KMS-11 (cell line): ENCODE results near the gene TSPYL2.

ENCODE experiments used
- H2AFZ ChIP-seq: fragments of 200-600 bp; sonication (generic); 2 replicates; pipeline ENCODE4 v1.6.1; 2016; ENCODE audit warnings: antibody characterized with exemption, mixed run types, low read depth
- H3K27ac ChIP-seq: fragments of 200-600 bp; sonication (generic); 2 replicates; pipeline ENCODE4 v1.6.1; 2016; ENCODE audit warnings: mild to moderate bottlenecking, mixed run types
- H3K27me3 ChIP-seq: fragments of 200-600 bp; sonication (generic); 2 replicates; pipeline ENCODE4 v1.6.1; 2017; ENCODE audit warnings: mild to moderate bottlenecking, low read depth, mixed run types, moderate library complexity; ENCODE audit not compliant: insufficient read depth
- H3K36me3 ChIP-seq: fragments of 200-600 bp; sonication (generic); 2 replicates; pipeline ENCODE4 v1.6.1; 2017; ENCODE audit warnings: mild to moderate bottlenecking, mixed run types; ENCODE audit not compliant: insufficient read depth
- H3K4me1 ChIP-seq: fragments of 200-600 bp; sonication (generic); 2 replicates; pipeline ENCODE4 v1.6.1; 2016; ENCODE audit warnings: mild to moderate bottlenecking, low read depth, mixed run types; ENCODE audit not compliant: poor library complexity, severe bottlenecking
- H3K4me2 ChIP-seq: fragments of 200-600 bp; sonication (generic); 2 replicates; pipeline ENCODE4 v1.7.0; 2016; ENCODE audit warnings: mild to moderate bottlenecking, mixed run types
- H3K4me3 ChIP-seq: fragments of 200-600 bp; sonication (generic); IDR thresholded peaks from 2 replicates; pipeline ENCODE4 v1.6.1; 2017; ENCODE audit warnings: low read depth, low read length, mixed read lengths; ENCODE audit not compliant: insufficient read depth
- H3K79me2 ChIP-seq: fragments of 200-600 bp; sonication (generic); 2 replicates; pipeline ENCODE4 v1.6.1; 2016; ENCODE audit warnings: low read depth, mixed run types; ENCODE audit not compliant: insufficient read depth
- H3K9ac ChIP-seq: fragments of 200-600 bp; sonication (generic); 2 replicates; pipeline ENCODE4 v1.6.1; 2016; ENCODE audit warnings: mild to moderate bottlenecking, mixed run types
- H4K20me1 ChIP-seq: fragments of 200-600 bp; sonication (generic); 2 replicates; pipeline ENCODE4 v1.6.1; 2016; ENCODE audit warnings: mild to moderate bottlenecking, mixed run types; ENCODE audit not compliant: insufficient read depth
- CTCF ChIP-seq: fragments of 200-600 bp; sonication (generic); conservative IDR thresholded peaks from 2 replicates; pipeline ENCODE4 v1.6.1; 2017; ENCODE audit warnings: low read depth, mild to moderate bottlenecking, antibody characterized with exemption, low read length, moderate library complexity, mixed read lengths

TSPYL2 gene

GRCh38 chrX:53071604-53072417 is 10.4 kb upstream of the TSPYL2 start:
- Histone ChIP-seq H3K27ac (peak overlapping the region; percentile 78), H3K4me3 (no peak overlapping the region), H3K36me3 (no peaks in the 10 kb centered on the region), H2AFZ (peak overlapping the region; percentile 90), H3K27me3 (no peaks in the 10 kb centered on the region), H3K79me2 (no peaks in the 10 kb centered on the region), H3K4me1 (no peaks in the 10 kb centered on the region), H4K20me1 (no peaks in the 10 kb centered on the region), H3K9ac (peak overlapping the region; percentile 66; the same call in 1 of the 2 replicates), H3K4me2 (peak overlapping the region; percentile 93)
- peak; percentile 75 for TF ChIP-seq CTCF

- H4K20me1 ChIP-seq, result no peaks in the 10 kb centered on the region
- no peaks in the 10 kb centered on the region for H3K79me2 ChIP-seq
- H3K9ac ChIP-seq, result peak overlapping the region; percentile 66; the same call in 1 of the 2 replicates
- H3K4me3 ChIP-seq, result no peak overlapping the region
- H3K36me3 ChIP-seq, result no peaks in the 10 kb centered on the region
- H3K4me1 ChIP-seq, result no peaks in the 10 kb centered on the region
- H3K27ac ChIP-seq, result peak overlapping the region; percentile 78
- H2AFZ ChIP-seq, result peak overlapping the region; percentile 90
- H3K27me3 ChIP-seq, result no peaks in the 10 kb centered on the region
- H3K4me2 ChIP-seq, result peak overlapping the region; percentile 93
- no peak for TF ChIP-seq CTCF
Observed at GRCh38 chrX:53072418-53073114, 9.6 kb upstream of the TSPYL2 start.

GRCh38 chrX:53073115-53073586 is 9.0 kb upstream of the TSPYL2 start:
- H3K27ac ChIP-seq, result peak overlapping the region; percentile 78
- no peaks in the 10 kb centered on the region for H4K20me1 ChIP-seq
- H3K79me2 ChIP-seq, result no peaks in the 10 kb centered on the region
- H3K4me3 ChIP-seq, result no peak overlapping the region
- H3K4me2 ChIP-seq, result peak overlapping the region; percentile 93
- no peaks in the 10 kb centered on the region for H3K27me3 ChIP-seq
- H2AFZ ChIP-seq, result peak overlapping the region; percentile 90
- H3K4me1 ChIP-seq, result no peaks in the 10 kb centered on the region
- H3K9ac ChIP-seq, result peak overlapping the region; percentile 66; the same call in 1 of the 2 replicates
- TF ChIP-seq CTCF, result no peak
- no peaks in the 10 kb centered on the region for H3K36me3 ChIP-seq

GRCh38 chrX:53075011-53075410 is 7.2 kb upstream of the TSPYL2 start:
- Histone ChIP-seq H3K27me3 (no peaks in the 10 kb centered on the region), H2AFZ (no peak overlapping the region), H3K4me3 (no peak overlapping the region), H3K9ac (no peak overlapping the region), H3K4me1 (no peaks in the 10 kb centered on the region), H3K4me2 (no peak overlapping the region), H3K36me3 (no peaks in the 10 kb centered on the region), H3K27ac (no peak overlapping the region), H4K20me1 (no peaks in the 10 kb centered on the region), H3K79me2 (no peaks in the 10 kb centered on the region)
- no peak for TF ChIP-seq CTCF
